NCI-H510A (cell line): ENCODE data around the gene POC1B.

Source experiments
- DNase-seq: peaks from one replicate; lab custom pipeline; 2025; lab: John Stamatoyannopoulos, UW

The POC1B gene

DNA sequence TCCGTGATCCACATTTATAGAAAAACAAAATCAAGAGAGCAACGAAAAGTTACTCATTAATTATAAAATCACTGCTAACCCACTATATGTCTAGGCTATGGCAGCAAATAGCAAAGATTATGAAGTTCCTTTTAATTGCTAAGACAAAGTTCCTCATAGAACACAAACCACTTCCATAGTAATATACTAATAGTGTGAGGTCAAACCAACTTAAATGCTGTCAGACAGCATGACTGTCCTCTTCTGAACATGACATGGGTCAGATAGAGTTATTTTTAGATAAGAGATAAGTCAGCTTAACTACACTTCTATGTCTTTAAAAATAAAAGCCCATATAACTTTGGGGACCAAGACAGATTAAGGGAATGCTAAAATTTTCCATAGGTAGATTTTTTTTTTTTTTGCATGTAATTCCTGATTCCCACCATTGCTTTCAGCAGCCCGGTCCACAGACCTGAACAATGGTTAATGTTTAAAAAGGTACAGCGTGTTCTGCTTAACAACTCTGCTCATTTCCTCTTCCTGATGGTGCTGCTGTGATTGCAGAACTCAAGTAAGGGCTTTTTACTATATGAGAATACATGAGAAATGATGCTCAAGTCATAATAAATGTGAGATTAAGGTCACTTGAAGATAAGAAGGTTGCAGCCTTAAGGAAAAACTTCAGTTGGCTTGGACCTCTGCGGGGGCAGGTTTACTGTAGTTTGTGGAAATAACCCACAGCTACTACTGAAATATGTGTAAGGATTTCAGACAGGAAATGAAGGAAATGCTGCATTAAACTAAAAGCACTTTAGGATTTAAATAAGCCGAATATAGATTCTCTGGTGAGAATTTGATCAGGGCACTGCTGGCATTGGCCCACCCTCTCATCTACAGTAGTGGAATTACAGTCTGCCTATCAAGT is 135.8 kb downstream of the POC1B start:
- DNase-seq, result no peak

DNA sequence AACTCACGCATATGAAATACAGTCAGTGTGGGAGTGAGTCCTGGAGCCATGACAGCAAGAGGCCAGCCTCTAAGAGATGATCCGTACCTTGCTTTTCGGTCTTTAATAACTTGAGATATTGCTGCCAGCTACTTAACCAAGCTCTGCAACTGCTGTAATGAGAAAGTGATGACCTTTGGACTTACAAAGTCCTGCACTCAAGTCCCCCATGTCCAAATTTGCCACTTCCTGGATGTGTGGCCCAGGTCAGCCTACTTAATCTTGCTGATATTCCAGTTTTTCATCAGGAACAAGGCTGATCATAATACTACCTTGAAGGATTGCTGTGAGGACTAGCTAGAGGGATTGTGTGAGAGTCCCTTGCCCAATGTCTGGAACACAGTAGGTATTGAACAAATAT is 139.7 kb downstream of the POC1B start:
- DNase-seq, result no peak

- no peak for DNase-seq
These were observed 141.0 kb downstream of the POC1B start for GRCh38 chr12:89384807-89385206.

GRCh38 chr12:89384050-89384758 is 141.6 kb downstream of the POC1B start:
- no peak for DNase-seq

GRCh38 chr12:89383235-89384049 is 142.4 kb downstream of the POC1B start:
- no peak for DNase-seq

DNA sequence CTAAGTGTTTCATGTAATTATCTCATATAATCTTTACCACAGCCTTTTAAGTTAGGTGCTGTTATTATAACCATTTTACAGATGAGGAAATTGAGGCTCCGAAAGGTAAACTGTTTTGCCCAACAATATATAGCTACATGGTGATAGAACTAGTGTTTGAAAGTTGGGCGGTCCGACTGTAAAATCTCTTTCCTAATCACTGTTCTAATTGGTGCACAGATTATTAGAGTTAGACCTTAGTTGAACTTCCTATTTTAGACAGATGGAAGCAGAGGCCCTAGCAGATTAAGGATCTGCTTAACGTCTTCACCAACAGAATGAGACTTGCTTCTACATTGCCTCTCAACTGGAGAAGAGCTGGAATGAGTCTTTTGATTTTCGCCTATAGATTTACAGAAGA is 143.5 kb downstream of the POC1B start:
- DNase-seq, result no peak

GRCh38 chr12:89379839-89380467 is 145.9 kb downstream of the POC1B start:
- no peak for DNase-seq

- DNase-seq, result no peak
These were observed 146.6 kb downstream of the POC1B start for GRCh38 chr12:89379148-89379838.

DNA sequence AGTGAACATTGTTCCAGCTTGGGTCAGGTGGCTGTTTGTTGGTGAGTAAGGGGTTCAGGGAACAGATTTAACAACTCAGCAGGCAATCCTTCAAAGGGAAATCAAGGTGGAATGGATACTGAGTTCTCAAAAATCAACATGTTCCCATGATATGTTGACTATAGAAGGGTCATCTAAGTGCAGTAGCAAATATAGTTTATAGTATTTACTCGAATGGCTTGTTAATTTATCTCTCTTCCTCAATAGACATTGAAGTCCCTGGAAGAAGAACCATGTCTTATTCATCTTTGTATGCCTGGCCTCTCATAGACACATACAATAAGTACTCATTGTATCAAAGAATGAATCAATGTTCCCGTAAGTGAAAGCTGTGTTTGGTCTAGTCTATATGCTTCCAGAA is 149.0 kb downstream of the POC1B start:
- DNase-seq, result no peak

DNA sequence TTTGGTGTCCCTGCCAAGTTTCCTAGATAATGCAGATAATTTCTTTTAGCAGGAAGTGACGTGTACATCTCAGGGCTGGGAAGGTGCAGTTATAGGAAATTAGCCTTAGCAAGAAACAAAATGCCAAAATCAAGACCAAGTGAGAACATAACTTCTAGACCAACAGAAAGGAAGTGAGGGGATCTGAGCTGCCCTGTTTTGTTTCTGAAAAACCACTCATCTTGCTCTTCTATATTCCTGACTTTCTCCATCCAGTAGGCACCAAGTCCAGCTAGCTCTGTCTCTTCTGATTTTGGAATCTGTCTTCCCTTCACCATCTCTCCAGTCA is 149.7 kb downstream of the POC1B start:
- no peak for DNase-seq

DNA sequence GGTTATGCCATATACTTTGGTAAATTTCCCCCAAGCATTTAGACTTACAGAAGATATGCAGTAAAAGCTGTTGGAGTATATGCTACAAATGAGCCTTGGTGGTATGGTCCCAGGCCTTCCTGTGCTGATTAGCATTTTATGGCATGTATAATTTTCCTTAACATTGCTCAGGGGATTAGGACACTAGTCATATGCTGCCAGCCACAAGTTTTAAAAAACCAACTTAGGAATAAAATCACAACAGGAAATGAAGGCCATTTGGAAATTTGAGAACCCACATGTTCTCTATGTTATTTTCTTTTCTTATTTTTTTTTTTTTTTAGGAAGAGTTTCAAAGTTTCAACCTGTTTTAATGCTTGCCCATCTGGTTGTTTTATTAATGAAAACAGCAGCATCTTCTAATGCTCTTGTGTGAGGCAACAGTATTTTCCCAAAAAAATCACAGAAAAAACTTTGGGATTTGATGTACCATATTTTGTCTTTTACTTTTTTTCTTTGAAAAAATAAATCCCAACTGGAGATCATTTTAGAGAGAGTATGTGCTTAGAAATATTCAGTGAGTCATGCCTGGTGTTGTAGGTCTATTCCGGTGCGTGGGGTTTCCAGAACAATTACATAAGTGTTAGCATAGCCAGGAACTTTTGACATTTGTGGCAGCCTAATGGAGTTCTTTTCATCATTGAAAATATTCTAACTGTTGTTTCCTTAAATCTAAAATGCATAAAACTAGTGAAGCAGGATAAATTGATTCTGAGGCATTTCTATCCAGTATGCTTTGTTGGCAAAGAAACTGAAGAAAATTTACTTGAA is 151.9 kb downstream of the POC1B start:
- no peak for DNase-seq

DNA sequence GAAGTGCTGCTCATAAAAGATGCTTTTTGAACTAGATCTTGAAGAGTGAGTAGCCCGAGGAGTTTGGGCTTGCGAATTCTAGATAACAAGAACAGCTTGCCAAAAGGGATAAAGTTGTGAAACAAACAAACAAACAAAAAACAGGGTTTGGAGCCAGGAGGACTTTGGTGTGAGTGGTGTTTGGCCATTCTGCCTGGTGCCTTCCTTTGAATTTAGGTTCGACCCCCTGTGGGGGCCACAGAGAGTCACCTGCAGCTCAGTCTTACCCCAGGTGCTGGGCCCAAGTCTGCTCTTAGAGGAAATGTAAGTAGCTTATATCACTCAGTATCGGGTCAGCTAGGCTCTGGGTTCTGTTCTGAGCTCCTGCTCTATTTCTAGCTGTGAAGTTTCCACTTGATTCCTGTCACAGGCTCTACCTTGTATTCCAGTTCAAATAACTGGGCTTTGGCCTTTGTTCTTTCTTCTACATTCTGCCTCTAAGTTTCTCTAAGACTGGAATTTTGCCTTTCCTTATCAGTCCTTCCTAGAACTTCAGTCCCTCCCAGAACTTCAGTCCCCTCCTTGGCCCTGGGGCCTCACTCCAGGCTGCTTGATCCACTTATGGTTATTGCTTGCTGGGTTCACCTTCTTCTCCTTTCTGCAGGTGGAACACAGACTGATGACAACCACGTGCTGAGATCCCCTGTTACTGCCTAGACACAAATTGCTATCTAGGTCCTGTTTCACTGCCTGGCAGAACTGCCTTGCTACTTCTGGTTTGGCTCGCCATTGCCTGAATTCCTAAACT is 153.1 kb downstream of the POC1B start:
- DNase-seq, result no peak

DNA sequence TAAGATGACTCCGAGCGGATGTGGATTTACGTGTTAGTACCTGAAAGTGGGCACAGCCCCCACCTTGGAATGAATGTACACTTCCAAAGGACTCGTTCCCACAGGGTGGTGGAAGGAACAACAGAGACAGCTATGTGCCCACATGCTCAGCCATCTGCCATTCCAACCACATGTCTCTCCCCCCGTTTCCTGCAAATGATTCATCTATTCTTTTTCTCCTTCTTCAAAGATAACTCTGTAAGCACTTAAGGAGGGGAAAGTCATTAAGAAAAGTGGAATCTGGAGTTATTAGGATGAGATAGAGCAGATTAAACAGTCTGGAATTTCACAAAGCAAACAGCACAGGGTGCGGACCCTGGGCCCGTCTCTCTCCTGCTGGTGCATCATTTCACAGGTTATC is 155.0 kb downstream of the POC1B start:
- no peak for DNase-seq

GRCh38 chr12:89370421-89370831 is 155.4 kb downstream of the POC1B start:
- no peak for DNase-seq
